GM23338 (cell line): ENCODE measurements around the gene GPC6. TPM values are rescaled to one million over a fixed set of nuclear protein-coding genes. Genes with fewer than 3 reads are reported as not detected.

ENCODE experiments used
- ATAC-seq: fragments of 200-7000 bp; cut with Tn5 transposase; 3 replicates; pipeline ENCODE4 v1.9.1; 2020
- DNase-seq: peaks from one replicate; pipeline ENCODE4 v3.0.0-alpha.2; 2015; ENCODE audit warnings: low spot score
- H2AFZ ChIP-seq: fragments of 200-600 bp; sonication (generic); 2 replicates; pipeline ENCODE4 v1.8.0; 2016; ENCODE audit warnings: antibody characterized with exemption, mild to moderate bottlenecking, moderate library complexity
- H3F3A ChIP-seq: fragments of 200-600 bp; sonication (generic); replicated peaks from 2 replicates; pipeline ENCODE4 v1.8.0; 2017; ENCODE audit warnings: antibody characterized with exemption, mixed run types, low read depth
- H3K27ac ChIP-seq: fragments of 200-600 bp; sonication (generic); 2 replicates; pipeline ENCODE4 v1.6.1; 2016; ENCODE audit warnings: low read depth
- H3K27me3 ChIP-seq: fragments of 200-600 bp; sonication (generic); 2 replicates; pipeline ENCODE4 v1.8.0; 2016; ENCODE audit warnings: mild to moderate bottlenecking, mixed run types, moderate library complexity; ENCODE audit not compliant: insufficient read depth
- H3K36me3 ChIP-seq: fragments of 200-600 bp; sonication (generic); 2 replicates; pipeline ENCODE4 v1.8.0; 2016; ENCODE audit warnings: mild to moderate bottlenecking; ENCODE audit not compliant: insufficient read depth
- H3K4me1 ChIP-seq: fragments of 200-600 bp; sonication (generic); 2 replicates; pipeline ENCODE4 v1.8.0; 2016; ENCODE audit warnings: mild to moderate bottlenecking, moderate library complexity; ENCODE audit not compliant: insufficient read depth
- H3K4me2 ChIP-seq: fragments of 200-600 bp; sonication (generic); 2 replicates; pipeline ENCODE4 v1.7.1; 2017; ENCODE audit warnings: mixed run types
- H3K4me3 ChIP-seq: fragments of 200-600 bp; sonication (generic); 2 replicates; pipeline ENCODE4 v1.6.1; 2016; ENCODE audit warnings: mixed run types
- H3K79me2 ChIP-seq: fragments of 200-600 bp; sonication (generic); replicated peaks from 2 replicates; pipeline ENCODE4 v1.8.0; 2017; ENCODE audit warnings: mild to moderate bottlenecking; ENCODE audit not compliant: insufficient read depth
- H3K9me2 ChIP-seq: fragments of 200-600 bp; sonication (generic); 2 replicates; pipeline ENCODE4 v1.8.0; 2017; ENCODE audit not compliant: insufficient read depth
- H4K20me1 ChIP-seq: fragments of 200-600 bp; sonication (generic); replicated peaks from 2 replicates; pipeline ENCODE4 v1.8.0; 2017; ENCODE audit warnings: mild to moderate bottlenecking; ENCODE audit not compliant: insufficient read depth
- H3K27ac Mint-ChIP-seq: 2 replicates; pipeline ENCODE4 v1.8.0; 2020; ENCODE audit warnings: inconsistent platforms, mild to moderate bottlenecking, moderate library complexity, mixed read lengths
- H3K27me3 Mint-ChIP-seq: 3 replicates; pipeline ENCODE4 v1.8.0; 2022; ENCODE audit warnings: low read depth, mild to moderate bottlenecking, moderate library complexity, mixed read lengths, inconsistent platforms; ENCODE audit not compliant: insufficient read depth, poor library complexity
- H3K36me3 Mint-ChIP-seq: 3 replicates; pipeline ENCODE4 v1.8.0; 2021; ENCODE audit warnings: low read depth, mild to moderate bottlenecking, inconsistent platforms, moderate library complexity, mixed read lengths
- H3K4me1 Mint-ChIP-seq: 3 replicates; pipeline ENCODE4 v1.8.0; 2020; ENCODE audit warnings: mild to moderate bottlenecking, inconsistent platforms, mixed read lengths
- H3K4me3 Mint-ChIP-seq: 3 replicates; pipeline ENCODE4 v1.8.0; 2021; ENCODE audit warnings: moderate library complexity, mild to moderate bottlenecking, inconsistent platforms, mixed read lengths
- H3K9me3 Mint-ChIP-seq: 3 replicates; pipeline ENCODE4 v1.8.0; 2020; ENCODE audit warnings: moderate library complexity, mild to moderate bottlenecking, inconsistent platforms, mixed read lengths
- CREB1 ChIP-seq: fragments of 250-450 bp; sonication (Bioruptor Pico); IDR thresholded peaks from 2 replicates; pipeline ENCODE4 v1.5.0; 2020; ENCODE audit warnings: low read depth, mild to moderate bottlenecking, moderate library complexity
- EZH2phosphoT487 ChIP-seq: fragments of 200-600 bp; sonication (generic); IDR thresholded peaks from one replicate; pipeline ENCODE4 v1.8.1; 2018; ENCODE audit warnings: antibody characterized with exemption; ENCODE audit not compliant: unreplicated experiment
- STAT1 ChIP-seq: IDR thresholded peaks from one replicate; pipeline ENCODE4 v1.6.1; 2016; ENCODE audit warnings: antibody characterized with exemption; ENCODE audit not compliant: unreplicated experiment
- ZNF331 ChIP-seq: fragments of 250-450 bp; sonication (Bioruptor Pico); IDR thresholded peaks from 2 replicates; pipeline ENCODE4 v1.5.0; 2020; ENCODE audit warnings: low read depth, mild to moderate bottlenecking, moderate library complexity
- polyA plus RNA-seq: library from polyadenylated mRNA; unstranded; fragments of >200 nt; fragmentation: Nextera tagmentation; extraction: Ambion mirVana; gene quantifications from 2 replicates; pipeline ENCODE4 v1.2.1, GENCODE V29; 2016
- total RNA-seq: library from RNA; depleted of rRNA; stranded (reverse); fragments of >200 nt; shearing (Covaris generic); gene quantifications from 2 replicates; pipeline ENCODE4 v1.2.3, GENCODE V29; 2014
- TF ChIP-seq, protein P1 (sequence below): fragments of 250-450 bp; sonication (Bioruptor Pico); IDR thresholded peaks from 2 replicates; pipeline ENCODE4 v1.5.0; 2020; ENCODE audit warnings: mild to moderate bottlenecking, moderate library complexity
- TF ChIP-seq, protein P2 (sequence below), 2 experiments: fragments of 200-600 bp in 1 of 2; sonication (generic) in 1 of 2; conservative IDR thresholded peaks; 2 replicates each; pipeline versions ENCODE4 v1.5.1 to v1.6.1; 2016 to 2017; ENCODE audit warnings: antibody characterized with exemption in 2 of 2, low read depth in 2 of 2, mild to moderate bottlenecking in 2 of 2, moderate library complexity in 1 of 2

The GPC6 gene
- total and polyA plus RNA-seq, 2 experiments from 2014 or later = 6.4 to 28.6 TPM

DNA sequence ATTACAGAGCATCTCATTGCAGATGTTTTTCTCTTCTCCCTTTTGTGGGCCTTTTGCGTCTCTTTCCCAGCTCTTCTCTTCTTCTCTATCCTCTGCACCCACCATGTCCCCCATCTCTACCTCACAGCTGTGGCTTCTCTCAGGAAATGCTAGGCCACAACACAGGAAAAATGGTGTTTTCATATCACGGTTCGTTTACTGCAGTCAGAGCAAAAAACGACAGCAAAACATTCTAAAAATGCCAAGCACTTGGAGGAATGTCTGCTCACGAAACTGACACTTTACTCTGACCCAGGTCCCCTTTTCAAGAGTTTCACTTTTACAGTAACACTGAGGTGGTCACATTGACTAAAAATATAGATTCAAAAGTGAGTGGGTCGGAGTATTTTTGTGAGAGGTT, 1100.7 kb downstream of the GPC6 start (continued):
- TF ChIP-seq, protein P1, sequence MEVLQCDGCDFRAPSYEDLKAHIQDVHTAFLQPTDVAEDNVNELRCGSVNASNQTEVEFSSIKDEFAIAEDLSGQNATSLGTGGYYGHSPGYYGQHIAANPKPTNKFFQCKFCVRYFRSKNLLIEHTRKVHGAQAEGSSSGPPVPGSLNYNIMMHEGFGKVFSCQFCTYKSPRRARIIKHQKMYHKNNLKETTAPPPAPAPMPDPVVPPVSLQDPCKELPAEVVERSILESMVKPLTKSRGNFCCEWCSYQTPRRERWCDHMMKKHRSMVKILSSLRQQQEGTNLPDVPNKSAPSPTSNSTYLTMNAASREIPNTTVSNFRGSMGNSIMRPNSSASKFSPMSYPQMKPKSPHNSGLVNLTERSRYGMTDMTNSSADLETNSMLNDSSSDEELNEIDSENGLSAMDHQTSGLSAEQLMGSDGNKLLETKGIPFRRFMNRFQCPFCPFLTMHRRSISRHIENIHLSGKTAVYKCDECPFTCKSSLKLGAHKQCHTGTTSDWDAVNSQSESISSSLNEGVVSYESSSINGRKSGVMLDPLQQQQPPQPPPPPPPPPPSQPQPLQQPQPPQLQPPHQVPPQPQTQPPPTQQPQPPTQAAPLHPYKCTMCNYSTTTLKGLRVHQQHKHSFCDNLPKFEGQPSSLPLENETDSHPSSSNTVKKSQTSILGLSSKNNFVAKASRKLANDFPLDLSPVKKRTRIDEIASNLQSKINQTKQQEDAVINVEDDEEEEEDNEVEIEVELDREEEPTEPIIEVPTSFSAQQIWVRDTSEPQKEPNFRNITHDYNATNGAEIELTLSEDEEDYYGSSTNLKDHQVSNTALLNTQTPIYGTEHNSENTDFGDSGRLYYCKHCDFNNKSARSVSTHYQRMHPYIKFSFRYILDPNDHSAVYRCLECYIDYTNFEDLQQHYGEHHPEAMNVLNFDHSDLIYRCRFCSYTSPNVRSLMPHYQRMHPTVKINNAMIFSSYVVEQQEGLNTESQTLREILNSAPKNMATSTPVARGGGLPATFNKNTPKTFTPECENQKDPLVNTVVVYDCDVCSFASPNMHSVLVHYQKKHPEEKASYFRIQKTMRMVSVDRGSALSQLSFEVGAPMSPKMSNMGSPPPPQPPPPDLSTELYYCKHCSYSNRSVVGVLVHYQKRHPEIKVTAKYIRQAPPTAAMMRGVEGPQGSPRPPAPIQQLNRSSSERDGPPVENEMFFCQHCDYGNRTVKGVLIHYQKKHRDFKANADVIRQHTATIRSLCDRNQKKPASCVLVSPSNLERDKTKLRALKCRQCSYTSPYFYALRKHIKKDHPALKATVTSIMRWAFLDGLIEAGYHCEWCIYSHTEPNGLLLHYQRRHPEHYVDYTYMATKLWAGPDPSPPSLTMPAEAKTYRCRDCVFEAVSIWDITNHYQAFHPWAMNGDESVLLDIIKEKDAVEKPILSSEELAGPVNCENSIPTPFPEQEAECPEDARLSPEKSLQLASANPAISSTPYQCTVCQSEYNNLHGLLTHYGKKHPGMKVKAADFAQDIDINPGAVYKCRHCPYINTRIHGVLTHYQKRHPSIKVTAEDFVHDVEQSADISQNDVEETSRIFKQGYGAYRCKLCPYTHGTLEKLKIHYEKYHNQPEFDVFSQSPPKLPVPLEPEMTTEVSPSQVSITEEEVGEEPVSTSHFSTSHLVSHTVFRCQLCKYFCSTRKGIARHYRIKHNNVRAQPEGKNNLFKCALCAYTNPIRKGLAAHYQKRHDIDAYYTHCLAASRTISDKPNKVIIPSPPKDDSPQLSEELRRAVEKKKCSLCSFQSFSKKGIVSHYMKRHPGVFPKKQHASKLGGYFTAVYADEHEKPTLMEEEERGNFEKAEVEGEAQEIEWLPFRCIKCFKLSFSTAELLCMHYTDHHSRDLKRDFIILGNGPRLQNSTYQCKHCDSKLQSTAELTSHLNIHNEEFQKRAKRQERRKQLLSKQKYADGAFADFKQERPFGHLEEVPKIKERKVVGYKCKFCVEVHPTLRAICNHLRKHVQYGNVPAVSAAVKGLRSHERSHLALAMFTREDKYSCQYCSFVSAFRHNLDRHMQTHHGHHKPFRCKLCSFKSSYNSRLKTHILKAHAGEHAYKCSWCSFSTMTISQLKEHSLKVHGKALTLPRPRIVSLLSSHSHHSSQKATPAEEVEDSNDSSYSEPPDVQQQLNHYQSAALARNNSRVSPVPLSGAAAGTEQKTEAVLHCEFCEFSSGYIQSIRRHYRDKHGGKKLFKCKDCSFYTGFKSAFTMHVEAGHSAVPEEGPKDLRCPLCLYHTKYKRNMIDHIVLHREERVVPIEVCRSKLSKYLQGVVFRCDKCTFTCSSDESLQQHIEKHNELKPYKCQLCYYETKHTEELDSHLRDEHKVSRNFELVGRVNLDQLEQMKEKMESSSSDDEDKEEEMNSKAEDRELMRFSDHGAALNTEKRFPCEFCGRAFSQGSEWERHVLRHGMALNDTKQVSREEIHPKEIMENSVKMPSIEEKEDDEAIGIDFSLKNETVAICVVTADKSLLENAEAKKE = no peak

DNA sequence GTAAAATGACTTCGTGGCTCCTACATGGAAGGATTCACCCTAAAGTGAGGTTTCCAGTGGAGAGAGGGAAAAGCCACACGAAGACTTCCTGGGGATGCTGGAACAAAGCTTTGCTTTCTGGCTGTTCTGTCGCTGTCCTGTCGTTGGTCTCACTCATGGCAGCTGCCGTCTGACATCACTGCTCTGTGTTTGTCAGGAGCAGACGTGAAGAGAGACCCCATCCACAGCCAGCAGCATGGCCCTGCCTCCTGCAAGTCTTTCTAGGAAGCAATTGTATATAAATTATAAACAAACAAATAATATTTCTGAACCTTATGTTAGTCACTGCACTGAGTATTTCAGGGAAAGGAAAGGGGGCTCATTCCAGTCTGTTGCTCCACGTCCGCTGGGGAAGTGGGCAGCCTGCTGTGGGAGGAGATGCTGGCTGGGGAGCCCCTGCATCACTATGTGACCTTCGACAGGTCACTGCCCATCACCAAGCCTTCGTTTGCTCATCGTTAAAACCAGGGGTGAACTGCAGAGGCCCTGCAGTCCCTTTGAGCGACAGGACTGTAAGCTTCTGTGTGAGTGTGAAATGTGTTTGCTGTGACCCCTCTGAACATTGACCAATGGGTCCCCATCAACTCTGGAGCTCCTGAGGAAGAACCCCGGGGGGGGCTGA, 1101.9 kb downstream of the GPC6 start:
- Histone ChIP-seq H3K27me3 (no peaks in the 10 kb centered on the region), H3K27ac (no peak overlapping the region), H3K4me3 (no peak overlapping the region), H3K79me2 (no peaks in the 10 kb centered on the region), H4K20me1 (no peaks in the 10 kb centered on the region), H2AFZ (no peak overlapping the region), H3K36me3 (no peaks in the 10 kb centered on the region), H3K4me1 (peaks cover 5% of the 10 kb centered on the region; the same call in 1 of the 2 replicates), H3F3A (no peaks in the 10 kb centered on the region), H3K9me2 (no peaks in the 10 kb centered on the region), H3K4me2 (no peak overlapping the region)
- Mint-ChIP-seq H3K4me1 (peaks cover 25% of the 10 kb centered on the region), H3K27ac (no peak overlapping the region), H3K4me3 (no peak overlapping the region), H3K36me3 (no peaks in the 10 kb centered on the region), H3K9me3 (no peaks in the 10 kb centered on the region), H3K27me3 (peaks cover 3% of the 10 kb centered on the region)
- DNase-seq = no peak
- no peak for ATAC-seq
- no peak for TF ChIP-seq CREB1 (CRISPR knock-in tag)
- TF ChIP-seq, protein P1 = no peak
- no peak for TF ChIP-seq ZNF331 (CRISPR knock-in tag)
- TF ChIP-seq, protein P2, sequence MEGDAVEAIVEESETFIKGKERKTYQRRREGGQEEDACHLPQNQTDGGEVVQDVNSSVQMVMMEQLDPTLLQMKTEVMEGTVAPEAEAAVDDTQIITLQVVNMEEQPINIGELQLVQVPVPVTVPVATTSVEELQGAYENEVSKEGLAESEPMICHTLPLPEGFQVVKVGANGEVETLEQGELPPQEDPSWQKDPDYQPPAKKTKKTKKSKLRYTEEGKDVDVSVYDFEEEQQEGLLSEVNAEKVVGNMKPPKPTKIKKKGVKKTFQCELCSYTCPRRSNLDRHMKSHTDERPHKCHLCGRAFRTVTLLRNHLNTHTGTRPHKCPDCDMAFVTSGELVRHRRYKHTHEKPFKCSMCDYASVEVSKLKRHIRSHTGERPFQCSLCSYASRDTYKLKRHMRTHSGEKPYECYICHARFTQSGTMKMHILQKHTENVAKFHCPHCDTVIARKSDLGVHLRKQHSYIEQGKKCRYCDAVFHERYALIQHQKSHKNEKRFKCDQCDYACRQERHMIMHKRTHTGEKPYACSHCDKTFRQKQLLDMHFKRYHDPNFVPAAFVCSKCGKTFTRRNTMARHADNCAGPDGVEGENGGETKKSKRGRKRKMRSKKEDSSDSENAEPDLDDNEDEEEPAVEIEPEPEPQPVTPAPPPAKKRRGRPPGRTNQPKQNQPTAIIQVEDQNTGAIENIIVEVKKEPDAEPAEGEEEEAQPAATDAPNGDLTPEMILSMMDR (conservative IDR thresholded peaks at IDR 0.05; ENCODE audit: low read depth in 2 of 2) = no peak
- TF ChIP-seq EZH2phosphoT487 = no peak
- TF ChIP-seq STAT1 = no peak
